Adipose tissue (tissue), 3 donors: Measurements from ENCODE around the gene RASAL2. TPM values are rescaled to one million over a fixed set of nuclear protein-coding genes. Genes with fewer than 3 reads are reported as not detected.

Experiments used
- H3K27ac ChIP-seq: one replicate; pipeline ENCODE4 v1.5.1; 2013; ENCODE audit warnings: low read depth, low read length
- WGBS, 3 donors: extraction: QIAGEN DNeasy Blood & Tissue Kit; methylation state at CpG; one replicate each; pipeline ENCODE4 v1.1.7; 2013; 5-methylcytosine and 5-hydroxymethylcytosine counted together
- polyA plus RNA-seq, 3 donors: library from polyadenylated mRNA; stranded (reverse); fragments of 200-250 nt; gene quantifications; one replicate each; pipeline ENCODE4 v1.2.3, GENCODE V29; 2013
- donor health status: healthy with polysubstance abuse.
- donor health status: Bipolar disorder and iron deficiency.
- donor health status: healthy.

RASAL2 gene
- polyA plus RNA-seq, 3 donors: 2.8 to 7.0 (median 3.3) TPM

GRCh38 chr1:178434899-178435435, 341.1 kb downstream of the RASAL2 start:
- H3K27ac ChIP-seq: no peak overlapping the region

- no peak overlapping the region for H3K27ac ChIP-seq
- WGBS, 3 donors: 89 to 96% (median 92%) methylated on average over 2 of the region's 2 CpGs
Measured at GRCh38 chr1:178436899-178437298, 343.0 kb downstream of the RASAL2 start.

DNA sequence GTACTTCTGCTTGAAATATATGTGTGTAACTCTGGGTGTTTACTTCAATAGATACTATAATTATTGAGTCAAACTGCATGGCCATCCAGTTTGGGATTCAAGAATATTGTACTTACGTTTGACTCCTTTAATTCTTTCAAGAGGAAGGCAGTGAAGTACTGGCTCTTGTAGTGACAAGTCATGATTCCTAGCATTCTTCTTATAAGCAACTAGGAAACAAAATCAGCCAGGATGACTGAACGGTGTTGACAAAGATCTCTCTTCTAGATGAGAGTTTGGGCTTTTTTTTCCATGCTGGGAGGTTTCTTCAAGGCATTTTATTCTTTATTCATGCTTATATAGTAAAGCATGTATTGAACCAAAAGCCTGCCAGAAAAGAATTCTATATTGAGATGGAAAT, 344.5 kb downstream of the RASAL2 start:
- 70 to 81% (median 75%) methylated on average over 2 of the region's 2 CpGs for WGBS, 3 donors
- no peak overlapping the region for H3K27ac ChIP-seq

- 90 to 94% (median 94%) methylated on average over 3 of the region's 3 CpGs for WGBS, 3 donors
- H3K27ac ChIP-seq: no peak overlapping the region
Measured at GRCh38 chr1:178442925-178443324, 349.0 kb downstream of the RASAL2 start.

GRCh38 chr1:178450871-178451270, 357.0 kb downstream of the RASAL2 start:
- H3K27ac ChIP-seq: no peak overlapping the region
- 93 to 95% (median 94%) methylated on average over 6 of the region's 6 CpGs for WGBS, 3 donors

GRCh38 chr1:178451529-178451928, 357.6 kb downstream of the RASAL2 start:
- no peak overlapping the region for H3K27ac ChIP-seq
- WGBS, 3 donors: 67 to 89% (median 79%) methylated on average over 3 of the region's 3 CpGs

GRCh38 chr1:178452013-178452412, 358.1 kb downstream of the RASAL2 start:
- WGBS, 3 donors: 95 to 96% (median 96%) methylated on average over 3 of the region's 3 CpGs
- no peak overlapping the region for H3K27ac ChIP-seq

DNA sequence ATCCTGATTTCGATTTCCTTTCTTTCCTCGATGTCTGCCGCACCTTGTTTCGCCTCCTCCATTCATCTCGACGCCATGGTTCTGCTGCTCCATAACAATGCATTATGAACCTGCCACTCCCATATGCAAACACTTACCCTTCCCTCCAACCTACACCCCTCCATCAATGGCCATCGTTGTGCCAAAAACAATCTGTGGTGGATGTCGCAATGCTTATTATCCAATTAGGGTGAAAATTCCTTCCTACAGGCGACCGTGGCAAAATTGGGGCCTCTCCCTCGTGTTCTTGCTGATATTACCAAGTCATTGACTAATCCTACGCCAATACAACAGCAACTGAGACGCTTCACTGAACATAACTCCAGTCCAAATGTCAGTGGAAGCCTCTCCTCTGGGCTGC, 362.6 kb downstream of the RASAL2 start:
- WGBS, 3 donors: 92 to 97% (median 93%) methylated on average over 13 of the region's 13 CpGs
- H3K27ac ChIP-seq: no peak overlapping the region

- 96 to 97% (median 97%) methylated on average over 5 of the region's 5 CpGs for WGBS, 3 donors
- no peak overlapping the region for H3K27ac ChIP-seq
Measured at GRCh38 chr1:178457651-178458050, 363.7 kb downstream of the RASAL2 start.

GRCh38 chr1:178458203-178458602, 364.3 kb downstream of the RASAL2 start:
- H3K27ac ChIP-seq: no peak overlapping the region
- 93 to 95% (median 94%) methylated on average over 12 of the region's 12 CpGs for WGBS, 3 donors

DNA sequence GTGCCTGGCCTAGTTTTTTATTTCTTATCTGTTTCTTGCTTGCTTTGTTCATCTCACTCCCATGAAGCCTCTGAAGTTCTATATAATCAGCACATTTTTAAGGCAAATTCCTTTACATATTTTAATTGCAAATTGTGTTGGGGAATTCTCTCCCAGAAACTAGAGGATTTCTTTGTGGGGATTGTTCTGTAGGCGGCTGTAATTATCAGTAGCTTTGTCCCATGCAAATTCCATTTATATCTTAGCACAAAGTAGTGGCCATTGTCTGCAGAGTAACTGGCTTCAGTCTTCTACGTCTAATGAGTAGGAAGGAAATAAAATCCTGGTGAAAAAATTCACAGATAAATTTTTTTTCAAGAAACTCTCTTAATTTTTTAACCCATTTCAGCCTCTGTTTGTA, 367.2 kb downstream of the RASAL2 start:
- 77 to 90% (median 88%) methylated on average over 2 of the region's 2 CpGs for WGBS, 3 donors
- no peak overlapping the region for H3K27ac ChIP-seq

- WGBS, 3 donors: 69 to 87% (median 87%) methylated on average over 4 of the region's 4 CpGs
- no peak overlapping the region for H3K27ac ChIP-seq
Measured at GRCh38 chr1:178461701-178462100, 367.8 kb downstream of the RASAL2 start.

GRCh38 chr1:178464141-178464540, 370.2 kb downstream of the RASAL2 start:
- 88 to 90% (median 89%) methylated on average over 1 of the region's 1 CpG for WGBS, 3 donors

GRCh38 chr1:178464566-178464965, 370.7 kb downstream of the RASAL2 start:
- no peak overlapping the region for H3K27ac ChIP-seq

More at GRCh38 chr1:178464141-178464540, 370.2 kb downstream of the RASAL2 start:
- H3K27ac ChIP-seq: no peak overlapping the region

DNA sequence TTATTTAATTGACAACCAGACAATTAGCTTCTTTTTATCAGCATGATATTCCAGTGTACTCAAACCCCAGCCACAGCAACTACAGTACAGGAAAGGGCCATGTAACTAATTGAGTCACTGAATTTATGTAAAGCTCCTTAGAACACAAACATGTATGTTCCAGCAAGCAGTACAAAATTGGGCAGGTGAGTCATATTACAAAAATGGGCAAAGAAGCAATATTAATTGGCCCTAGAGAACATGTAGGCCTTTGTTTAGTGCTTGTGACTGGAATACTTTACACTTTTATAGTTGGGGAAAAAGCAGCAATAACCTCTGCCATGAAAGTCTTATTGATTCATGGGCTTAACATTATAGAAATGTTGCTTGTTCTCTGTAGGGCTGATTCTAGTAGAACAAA, 371.1 kb downstream of the RASAL2 start:
- H3K27ac ChIP-seq: no peak overlapping the region

DNA sequence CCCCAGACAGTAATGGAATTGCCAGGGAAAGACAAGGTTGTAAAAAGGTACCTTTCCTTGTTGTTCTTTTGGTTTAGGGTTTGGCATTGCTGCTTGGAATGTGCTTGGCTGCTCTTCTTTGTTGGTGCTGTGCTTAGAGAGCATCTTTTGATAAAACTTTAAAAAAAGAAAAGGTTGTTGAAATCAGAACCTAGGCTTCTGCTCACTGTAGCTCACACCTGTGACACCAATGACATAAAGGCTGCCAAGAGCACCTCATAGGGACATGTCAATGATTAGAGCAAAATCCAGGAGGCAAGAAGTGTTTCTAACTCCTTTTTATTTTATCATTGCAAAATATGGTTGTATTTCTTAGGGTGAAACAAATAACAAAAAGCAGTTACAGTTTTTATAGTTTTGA, 373.9 kb downstream of the RASAL2 start:
- H3K27ac ChIP-seq: no peak overlapping the region

- WGBS, 3 donors: 56 to 75% (median 68%) methylated on average over 5 of the region's 5 CpGs
- H3K27ac ChIP-seq: no peak overlapping the region
Measured at GRCh38 chr1:178470411-178470960, 376.6 kb downstream of the RASAL2 start.

DNA sequence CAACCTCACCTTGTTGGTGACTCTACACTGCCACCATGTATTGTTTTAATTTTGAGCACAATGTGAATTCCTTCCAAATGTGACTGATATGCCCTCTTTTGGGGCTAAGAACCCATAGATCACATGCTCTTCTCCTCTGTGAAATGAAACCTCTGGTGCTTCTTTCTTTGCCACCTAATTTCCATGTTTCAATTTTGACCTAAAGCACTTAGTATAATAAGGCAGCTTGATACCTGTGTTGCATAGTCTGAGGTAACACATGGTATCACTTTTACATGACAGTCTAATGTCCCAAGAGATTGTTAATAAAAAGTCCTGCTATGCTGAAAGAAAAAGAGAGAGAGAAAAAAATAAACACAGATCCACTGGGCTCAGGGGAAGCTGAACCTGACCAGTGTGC, 378.6 kb downstream of the RASAL2 start:
- no peak overlapping the region for H3K27ac ChIP-seq

DNA sequence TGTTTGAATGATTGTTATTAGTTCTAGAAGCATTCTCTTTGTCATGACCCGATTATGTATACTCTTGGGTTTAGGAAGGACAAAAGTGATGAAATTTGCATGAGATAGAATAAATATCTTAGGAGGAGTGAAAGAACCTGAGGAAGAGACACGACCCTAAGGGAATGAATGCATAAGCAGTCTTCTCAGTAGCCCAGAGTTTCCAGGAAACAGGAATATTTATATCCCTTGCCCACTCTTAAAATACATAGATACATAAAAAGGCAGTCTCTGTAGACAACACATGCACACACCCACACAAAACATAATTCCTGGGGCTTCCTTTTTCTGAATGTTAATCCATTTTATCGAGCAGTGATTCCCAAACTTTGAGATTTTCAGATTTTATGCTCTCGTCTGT, 383.5 kb downstream of the RASAL2 start:
- no peak overlapping the region for H3K27ac ChIP-seq
- WGBS, 3 donors: 77 to 86% (median 83%) methylated on average over 4 of the region's 4 CpGs

- no peak overlapping the region for H3K27ac ChIP-seq
- WGBS, 3 donors: 43 to 56% (median 50%) methylated on average over 1 of the region's 1 CpG
Measured at GRCh38 chr1:178477841-178478240, 383.9 kb downstream of the RASAL2 start.
